ENCODE data around the gene ATCAY. TPM values are rescaled to one million over a fixed set of nuclear protein-coding genes. Genes with fewer than 3 reads are reported as not detected.
A peak's percentile ranks its signal among the peaks of the same experiment; 100 is the strongest.
"Not testable (repeated sequence)": the region's sequence is repeated elsewhere in the genome, so short reads cannot be mapped to it uniquely, and the experiment has no call there.

Gene ATCAY
- total RNA-seq, 2 experiments from 2014 or later: not detected

- Mint-ChIP-seq H3K27ac (no peak overlapping the region), H3K36me3 (ENCODE audit: low read depth) (no peaks in the 10 kb centered on the region), H3K27me3 (peaks cover 4% of the 10 kb centered on the region), H3K9me3 (no peaks in the 10 kb centered on the region), H3K4me1 (peaks cover 3% of the 10 kb centered on the region), H3K4me3 (no peak overlapping the region)
- ChIA-PET CTCF (interaction anchor here (0.7 kb wide), 1 partner anchor 46 kb away, joined by 3 read pairs; no protein-coding TSS in a partner anchor), POLR2A (no interaction called here)
- DNase-seq: no peak
Measured at GRCh38 chr19:3949997-3950859, 69.7 kb downstream of the ATCAY start.

- no peak for DNase-seq
- peaks cover 4% of the 10 kb centered on the region for H3K27me3 Mint-ChIP-seq
- CTCF ChIA-PET: no interaction called here
- H3K4me3 Mint-ChIP-seq: no peak overlapping the region
- H3K36me3 Mint-ChIP-seq (ENCODE audit: low read depth): no peaks in the 10 kb centered on the region
- H3K4me1 Mint-ChIP-seq: peaks cover 3% of the 10 kb centered on the region
- no peaks in the 10 kb centered on the region for H3K9me3 Mint-ChIP-seq
- H3K27ac Mint-ChIP-seq: no peak overlapping the region
- POLR2A ChIA-PET: no interaction called here
Measured at GRCh38 chr19:3950871-3951861, 70.7 kb downstream of the ATCAY start.

GRCh38 chr19:3952755-3953276 is 72.3 kb downstream of the ATCAY start:
- H3K4me3 Mint-ChIP-seq; POLR2A ChIA-PET; DNase-seq; H3K27me3 Mint-ChIP-seq; H3K4me1 Mint-ChIP-seq; H3K36me3 Mint-ChIP-seq (ENCODE audit: low read depth); H3K9me3 Mint-ChIP-seq: not testable (repeated sequence)
- CTCF ChIA-PET: interaction anchor here (0.6 kb wide), 1 partner anchor 54 kb away, joined by 3 read pairs; no protein-coding TSS in a partner anchor
- peak overlapping the region; percentile 79 for H3K27ac Mint-ChIP-seq

- Mint-ChIP-seq H3K27ac (no peak overlapping the region), H3K4me3 (no peak overlapping the region), H3K36me3 (ENCODE audit: low read depth) (no peaks in the 10 kb centered on the region), H3K27me3 (peaks cover 4% of the 10 kb centered on the region), H3K9me3 (no peaks in the 10 kb centered on the region), H3K4me1 (peaks cover 3% of the 10 kb centered on the region)
- DNase-seq: no peak
- CTCF ChIA-PET: no interaction called here
- POLR2A ChIA-PET: no interaction called here
Measured at GRCh38 chr19:3954107-3954506, 73.6 kb downstream of the ATCAY start.

- CTCF ChIA-PET; H3K4me1 Mint-ChIP-seq; H3K27me3 Mint-ChIP-seq; H3K27ac Mint-ChIP-seq; H3K4me3 Mint-ChIP-seq; H3K36me3 Mint-ChIP-seq (ENCODE audit: low read depth); DNase-seq; H3K9me3 Mint-ChIP-seq; POLR2A ChIA-PET: not testable (repeated sequence)
Measured at GRCh38 chr19:3955276-3955675, 74.8 kb downstream of the ATCAY start.

GRCh38 chr19:3955688-3956087 is 75.2 kb downstream of the ATCAY start:
- POLR2A ChIA-PET: no interaction called here
- peaks cover 4% of the 10 kb centered on the region for H3K27me3 Mint-ChIP-seq
- peaks cover 3% of the 10 kb centered on the region for H3K4me1 Mint-ChIP-seq
- no peak overlapping the region for H3K4me3 Mint-ChIP-seq
- no peaks in the 10 kb centered on the region for H3K9me3 Mint-ChIP-seq
- CTCF ChIA-PET: no interaction called here
- no peak for DNase-seq
- H3K27ac Mint-ChIP-seq: no peak overlapping the region
- no peaks in the 10 kb centered on the region for H3K36me3 Mint-ChIP-seq (ENCODE audit: low read depth)

- Mint-ChIP-seq H3K36me3 (ENCODE audit: low read depth) (peaks cover 12% of the 10 kb centered on the region), H3K4me1 (no peaks in the 10 kb centered on the region), H3K9me3 (no peaks in the 10 kb centered on the region), H3K27me3 (no peaks in the 10 kb centered on the region), H3K4me3 (no peak overlapping the region), H3K27ac (no peak overlapping the region)
- ChIA-PET POLR2A (no interaction called here), CTCF (interaction anchor here (0.5 kb wide), 1 partner anchor 504 kb away, joined by 3 read pairs; no protein-coding TSS in a partner anchor)
- no peak for DNase-seq
Measured at GRCh38 chr19:3958836-3959765, 78.6 kb downstream of the ATCAY start.

GRCh38 chr19:3959766-3960131 is 79.3 kb downstream of the ATCAY start:
- POLR2A ChIA-PET: no interaction called here
- no peaks in the 10 kb centered on the region for H3K27me3 Mint-ChIP-seq
- CTCF ChIA-PET: no interaction called here
- no peak overlapping the region for H3K4me3 Mint-ChIP-seq
- no peak overlapping the region for H3K27ac Mint-ChIP-seq
- H3K9me3 Mint-ChIP-seq: no peaks in the 10 kb centered on the region
- DNase-seq: no peak
- no peaks in the 10 kb centered on the region for H3K4me1 Mint-ChIP-seq
- H3K36me3 Mint-ChIP-seq (ENCODE audit: low read depth): peaks cover 15% of the 10 kb centered on the region

- Mint-ChIP-seq H3K36me3 (ENCODE audit: low read depth) (peaks cover 15% of the 10 kb centered on the region), H3K4me1 (no peaks in the 10 kb centered on the region), H3K27me3 (no peaks in the 10 kb centered on the region), H3K27ac (no peak overlapping the region), H3K9me3 (no peaks in the 10 kb centered on the region), H3K4me3 (no peak overlapping the region)
- ChIA-PET CTCF (interaction anchor here (0.6 kb wide), 1 partner anchor 369 kb away, joined by 4 read pairs; no protein-coding TSS in a partner anchor), POLR2A (no interaction called here)
- no peak for DNase-seq
Measured at GRCh38 chr19:3961007-3961406, 80.5 kb downstream of the ATCAY start.

GRCh38 chr19:3963458-3964255 is 83.2 kb downstream of the ATCAY start:
- H3K4me3 Mint-ChIP-seq: no peak overlapping the region
- H3K9me3 Mint-ChIP-seq: no peaks in the 10 kb centered on the region
- peaks cover 2% of the 10 kb centered on the region for H3K4me1 Mint-ChIP-seq
- no peak overlapping the region for H3K27ac Mint-ChIP-seq
- no peaks in the 10 kb centered on the region for H3K27me3 Mint-ChIP-seq
- ChIA-PET POLR2A (no interaction called here), CTCF (interaction anchor here (1.4 kb wide), 1 partner anchor 25 kb away, joined by 5 read pairs; no protein-coding TSS in a partner anchor)
- peaks cover 22% of the 10 kb centered on the region for H3K36me3 Mint-ChIP-seq (ENCODE audit: low read depth)
- DNase-seq: no peak

GRCh38 chr19:3964256-3965194 is 84.0 kb downstream of the ATCAY start:
- Mint-ChIP-seq H3K4me3 (no peak overlapping the region), H3K27me3 (no peaks in the 10 kb centered on the region), H3K4me1 (peaks cover 8% of the 10 kb centered on the region), H3K27ac (no peak overlapping the region), H3K36me3 (ENCODE audit: low read depth) (peaks cover 24% of the 10 kb centered on the region), H3K9me3 (no peaks in the 10 kb centered on the region)
- ChIA-PET POLR2A (no interaction called here), CTCF (no interaction called here)
- DNase-seq: no peak
